Measurements from ENCODE around the gene KRTAP4-4. TPM values are rescaled to one million over a fixed set of nuclear protein-coding genes. Genes with fewer than 3 reads are reported as not detected.

The KRTAP4-4 gene
- total RNA-seq, 1 donor, result not detected

DNA sequence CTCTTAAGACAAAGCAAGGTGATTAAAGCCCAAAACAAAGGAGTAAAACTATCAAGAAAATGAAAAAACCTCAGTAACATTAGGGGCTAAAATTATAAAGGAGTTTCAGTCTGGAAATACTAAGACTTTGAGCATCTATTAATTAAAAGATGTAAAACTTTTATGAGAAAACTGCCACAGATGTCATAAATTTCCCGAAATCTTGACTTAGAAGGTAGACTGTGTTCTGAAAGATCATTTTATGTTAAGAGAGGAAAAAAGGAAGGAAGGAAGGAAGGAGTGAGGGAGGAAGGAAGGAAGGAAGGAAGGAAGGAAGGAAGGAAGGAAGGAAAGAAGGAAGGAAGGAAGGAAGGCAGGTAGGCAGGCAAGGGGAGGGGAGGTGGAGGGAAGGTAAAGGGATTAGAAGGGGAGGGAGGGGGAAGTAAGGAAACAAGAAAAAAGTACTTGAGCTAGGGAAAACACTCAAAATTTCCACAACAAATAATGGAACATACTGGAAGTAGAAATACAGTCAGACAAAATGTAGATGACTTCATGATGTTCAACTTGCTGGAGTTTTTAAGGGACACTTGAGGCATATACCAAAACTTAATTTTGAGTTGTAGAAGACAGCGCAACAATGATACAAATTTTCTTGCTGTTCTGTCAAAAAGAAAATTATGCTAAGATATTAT is 12.9 kb downstream of the KRTAP4-4 start:
- H3K9me3 ChIP-seq (ENCODE audit: low read depth, low read length), result peaks cover 2% of the 10 kb centered on the region
- no peaks in the 10 kb centered on the region for H3K4me1 ChIP-seq (ENCODE audit: insufficient read depth, low read length)
- H3K27ac ChIP-seq (ENCODE audit: low read depth, low read length), result no peak overlapping the region
- no peaks in the 10 kb centered on the region for H4K20me1 ChIP-seq (ENCODE audit: insufficient read depth, low read length)
- no peaks in the 10 kb centered on the region for H3K79me2 ChIP-seq (ENCODE audit: insufficient read depth, low read length)
- H3K4me2 ChIP-seq (ENCODE audit: insufficient read depth, low read length), result no peak overlapping the region
- TF ChIP-seq, protein P1, sequence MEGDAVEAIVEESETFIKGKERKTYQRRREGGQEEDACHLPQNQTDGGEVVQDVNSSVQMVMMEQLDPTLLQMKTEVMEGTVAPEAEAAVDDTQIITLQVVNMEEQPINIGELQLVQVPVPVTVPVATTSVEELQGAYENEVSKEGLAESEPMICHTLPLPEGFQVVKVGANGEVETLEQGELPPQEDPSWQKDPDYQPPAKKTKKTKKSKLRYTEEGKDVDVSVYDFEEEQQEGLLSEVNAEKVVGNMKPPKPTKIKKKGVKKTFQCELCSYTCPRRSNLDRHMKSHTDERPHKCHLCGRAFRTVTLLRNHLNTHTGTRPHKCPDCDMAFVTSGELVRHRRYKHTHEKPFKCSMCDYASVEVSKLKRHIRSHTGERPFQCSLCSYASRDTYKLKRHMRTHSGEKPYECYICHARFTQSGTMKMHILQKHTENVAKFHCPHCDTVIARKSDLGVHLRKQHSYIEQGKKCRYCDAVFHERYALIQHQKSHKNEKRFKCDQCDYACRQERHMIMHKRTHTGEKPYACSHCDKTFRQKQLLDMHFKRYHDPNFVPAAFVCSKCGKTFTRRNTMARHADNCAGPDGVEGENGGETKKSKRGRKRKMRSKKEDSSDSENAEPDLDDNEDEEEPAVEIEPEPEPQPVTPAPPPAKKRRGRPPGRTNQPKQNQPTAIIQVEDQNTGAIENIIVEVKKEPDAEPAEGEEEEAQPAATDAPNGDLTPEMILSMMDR (IDR thresholded peaks at IDR 0.05; ENCODE audit: extremely low read depth, low read depth, low read length), result no peak
- no peak for DNase-seq (ENCODE audit: insufficient read length, low spot score, missing footprints)
- no peak overlapping the region for H2AFZ ChIP-seq (ENCODE audit: low read length)
- H3K4me3 ChIP-seq (ENCODE audit: insufficient read depth, low read length), result no peak overlapping the region
- H3K27me3 ChIP-seq (ENCODE audit: insufficient read depth, low read length), result no peaks in the 10 kb centered on the region
- no peaks in the 10 kb centered on the region for H3K36me3 ChIP-seq (ENCODE audit: insufficient read depth, low read length)

DNA sequence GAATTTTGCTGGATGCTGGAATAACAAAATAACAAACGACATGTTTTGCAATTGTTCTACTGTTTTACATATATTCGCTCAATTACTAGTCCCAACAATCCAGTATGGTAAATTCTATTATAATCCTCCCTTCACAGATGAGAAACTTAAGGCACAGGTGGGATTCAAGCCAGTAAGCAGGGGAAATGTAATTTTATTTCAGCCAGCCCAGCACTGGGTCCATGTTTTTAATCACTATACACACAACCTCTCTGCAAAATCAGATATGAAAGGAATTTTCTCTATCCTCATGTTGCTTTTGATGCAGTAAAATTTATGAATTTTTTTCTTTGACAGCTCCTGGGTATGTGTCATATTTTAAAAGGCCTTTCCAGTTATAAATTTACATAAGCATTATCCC is 15.3 kb downstream of the KRTAP4-4 start:
- Histone ChIP-seq H3K9me3 (ENCODE audit: low read depth, low read length) (peaks cover 2% of the 10 kb centered on the region), H4K20me1 (ENCODE audit: insufficient read depth, low read length) (no peaks in the 10 kb centered on the region), H3K27ac (ENCODE audit: low read depth, low read length) (no peak overlapping the region), H2AFZ (ENCODE audit: low read length) (no peak overlapping the region), H3K27me3 (ENCODE audit: insufficient read depth, low read length) (no peaks in the 10 kb centered on the region), H3K4me3 (ENCODE audit: insufficient read depth, low read length) (no peak overlapping the region), H3K4me2 (ENCODE audit: insufficient read depth, low read length) (no peak overlapping the region), H3K36me3 (ENCODE audit: insufficient read depth, low read length) (no peaks in the 10 kb centered on the region), H3K79me2 (ENCODE audit: insufficient read depth, low read length) (no peaks in the 10 kb centered on the region), H3K4me1 (ENCODE audit: insufficient read depth, low read length) (peaks cover 6% of the 10 kb centered on the region)
- no peak for DNase-seq (ENCODE audit: insufficient read length, low spot score, missing footprints)
- TF ChIP-seq, protein P1 (IDR thresholded peaks at IDR 0.05; ENCODE audit: extremely low read depth, low read depth, low read length), result no peak

DNA sequence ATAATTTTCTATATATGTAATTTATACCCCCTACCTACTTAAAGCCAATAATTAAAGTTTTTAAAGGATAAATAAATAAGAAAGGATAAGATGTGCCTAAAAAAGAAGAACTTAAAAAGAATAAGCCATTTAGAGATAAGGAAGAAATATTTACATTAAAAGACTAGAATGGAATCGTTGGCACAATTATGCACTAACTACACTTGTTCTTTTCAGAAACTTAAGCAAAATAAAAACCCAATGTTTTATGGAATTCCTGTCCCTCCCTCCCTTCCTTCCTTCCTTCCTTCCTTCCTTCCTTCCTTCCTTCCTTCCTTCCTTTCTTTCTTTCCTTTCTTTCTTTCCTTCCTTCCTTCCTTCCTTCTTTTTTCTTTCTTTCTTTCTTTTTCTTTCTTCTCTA is 15.7 kb downstream of the KRTAP4-4 start:
- peaks cover 2% of the 10 kb centered on the region for H3K9me3 ChIP-seq (ENCODE audit: low read depth, low read length)
- H3K4me1 ChIP-seq (ENCODE audit: insufficient read depth, low read length), result peaks cover 6% of the 10 kb centered on the region
- no peak overlapping the region for H3K4me3 ChIP-seq (ENCODE audit: insufficient read depth, low read length)
- no peaks in the 10 kb centered on the region for H3K36me3 ChIP-seq (ENCODE audit: insufficient read depth, low read length)
- no peak overlapping the region for H3K4me2 ChIP-seq (ENCODE audit: insufficient read depth, low read length)
- H4K20me1 ChIP-seq (ENCODE audit: insufficient read depth, low read length), result no peaks in the 10 kb centered on the region
- TF ChIP-seq, protein P1 (IDR thresholded peaks at IDR 0.05; ENCODE audit: extremely low read depth, low read depth, low read length), result no peak
- no peak for DNase-seq (ENCODE audit: insufficient read length, low spot score, missing footprints)
- H3K27ac ChIP-seq (ENCODE audit: low read depth, low read length), result no peak overlapping the region
- H2AFZ ChIP-seq (ENCODE audit: low read length), result no peak overlapping the region
- no peaks in the 10 kb centered on the region for H3K27me3 ChIP-seq (ENCODE audit: insufficient read depth, low read length)
- no peaks in the 10 kb centered on the region for H3K79me2 ChIP-seq (ENCODE audit: insufficient read depth, low read length)

DNA sequence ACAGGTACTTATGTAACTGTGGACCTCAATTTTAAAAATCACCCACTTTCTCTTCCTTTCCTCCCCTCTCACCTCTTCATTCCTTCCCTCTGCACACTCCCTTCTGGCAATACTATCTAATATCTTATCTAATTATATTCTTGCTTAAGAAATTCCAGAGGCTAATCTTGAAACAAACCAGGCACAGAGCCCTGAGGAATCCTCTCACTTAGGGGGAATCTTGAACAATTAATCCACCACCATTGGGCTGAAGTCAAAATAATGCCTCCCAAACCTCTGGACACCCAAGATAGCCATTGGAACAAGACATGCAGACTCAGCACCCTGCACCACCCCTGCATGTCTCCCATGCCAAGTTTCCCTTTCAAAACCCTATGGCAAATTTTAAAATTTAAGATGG is 19.2 kb downstream of the KRTAP4-4 start:
- Histone ChIP-seq H3K27me3 (ENCODE audit: insufficient read depth, low read length) (no peaks in the 10 kb centered on the region), H3K4me2 (ENCODE audit: insufficient read depth, low read length) (no peak overlapping the region), H3K4me1 (ENCODE audit: insufficient read depth, low read length) (peaks cover 6% of the 10 kb centered on the region), H3K36me3 (ENCODE audit: insufficient read depth, low read length) (no peaks in the 10 kb centered on the region), H3K79me2 (ENCODE audit: insufficient read depth, low read length) (no peaks in the 10 kb centered on the region), H2AFZ (ENCODE audit: low read length) (no peak overlapping the region), H3K9me3 (ENCODE audit: low read depth, low read length) (peaks cover 2% of the 10 kb centered on the region), H3K27ac (ENCODE audit: low read depth, low read length) (peak overlapping the region; percentile 69), H4K20me1 (ENCODE audit: insufficient read depth, low read length) (no peaks in the 10 kb centered on the region), H3K4me3 (ENCODE audit: insufficient read depth, low read length) (no peak overlapping the region)
- no peak for DNase-seq (ENCODE audit: insufficient read length, low spot score, missing footprints)
- TF ChIP-seq, protein P1 (IDR thresholded peaks at IDR 0.05; ENCODE audit: extremely low read depth, low read depth, low read length), result no peak
